Measurements from ENCODE around the gene CATSPERB. TPM values are rescaled to one million over a fixed set of nuclear protein-coding genes. Genes with fewer than 3 reads are reported as not detected.
"Not testable (repeated sequence)": the region's sequence is repeated elsewhere in the genome, so short reads cannot be mapped to it uniquely, and the experiment has no call there.

Gene CATSPERB
- total and polyA plus RNA-seq, 9 of the 15 experiments (the other 6 are each of a cell fraction or from before 2014, with no cell fraction given) = 0.05 to 1.4 (median 0.89) TPM

GRCh38 chr14:91689608-91690007, 42.3 kb downstream of the CATSPERB start:
- no peaks in the 10 kb centered on the region for H3K79me2 ChIP-seq (ENCODE audit: control insufficient read depth, insufficient read depth, low read length)
- FAIRE-seq = no peak
- in situ Hi-C loops (cut with MboI) (no loop called here), intact Hi-C loops (cut with micrococcal nuclease) (no loop called here)
- DNase-seq (ENCODE audit: extremely low read depth in 1 of 4, low spot score in 3 of 4) = no peak
- WGBS (ENCODE audit: insufficient coverage, low coverage, missing lambda C conversion rate) = 0% methylated on average over 1 of the region's 1 CpG
- H3K9me1 ChIP-seq (ENCODE audit: control insufficient read depth, insufficient read depth, low read length) = no peaks in the 10 kb centered on the region
- no peak overlapping the region for H3K27ac ChIP-seq (ENCODE audit: extremely low read depth, low read depth, low read length)
- no peaks in the 10 kb centered on the region for H3K4me1 ChIP-seq (replicated peaks in 1 of 2; ENCODE audit: control insufficient read depth in 2 of 2, insufficient read depth in 2 of 2, low read length in 2 of 2)
- TF ChIP-seq C11orf30 (IDR thresholded peaks at IDR 0.05; ENCODE audit: low read depth) = peak; percentile 70
- TF ChIP-seq ZNF316 (IDR thresholded peaks at IDR 0.05) = peak; percentile 80
- TF ChIP-seq MAFG (tag; conservative IDR thresholded peaks at IDR 0.05) = peak; percentile 54
- no peak for TF ChIP-seq FOSL1 (tag; conservative IDR thresholded peaks at IDR 0.05)
- no peaks in the 10 kb centered on the region for H3K36me3 ChIP-seq (ENCODE audit: control insufficient read depth, insufficient read depth, low read length)
- POLR2A ChIA-PET = interaction anchor here (0.9 kb wide), 1 partner anchor 102 kb away, joined by 3 read pairs; no protein-coding TSS in a partner anchor
- no peak overlapping the region for H2AFZ ChIP-seq (ENCODE audit: low read depth, low read length)
- no peak overlapping the region for H3K4me2 ChIP-seq (ENCODE audit: insufficient read depth, low read length)
- no peaks in the 10 kb centered on the region for H3K27me3 ChIP-seq (ENCODE audit: control insufficient read depth in 2 of 2, insufficient read depth in 2 of 2, low read length in 2 of 2)
- H3K4me3 ChIP-seq = no peak overlapping the region
- no peak overlapping the region for H3K9ac ChIP-seq (ENCODE audit: insufficient read depth in 1 of 2, low read depth in 2 of 2, low read length in 2 of 2)
- H3K9me3 ChIP-seq (replicated peaks; ENCODE audit: control insufficient read depth, insufficient read depth, low read depth, low read length) = no peaks in the 10 kb centered on the region
- no peak for ATAC-seq
- no peaks in the 10 kb centered on the region for H4K20me1 ChIP-seq (replicated peaks; ENCODE audit: control insufficient read depth, insufficient read depth, low read length)
- no TSS peak for BruUV-seq (replicated peaks)
- CTCF ChIA-PET (ENCODE audit: low intra/inter-chr PET ratio) = no interaction called here

GRCh38 chr14:91687436-91687835, 44.5 kb downstream of the CATSPERB start:
- H3K9me3 ChIP-seq (replicated peaks; ENCODE audit: control insufficient read depth, insufficient read depth, low read depth, low read length); intact Hi-C loops (cut with micrococcal nuclease); CTCF ChIA-PET (ENCODE audit: low intra/inter-chr PET ratio); H3K27ac ChIP-seq (ENCODE audit: extremely low read depth, low read depth, low read length); H2AFZ ChIP-seq (ENCODE audit: low read depth, low read length); BruUV-seq (replicated peaks); in situ Hi-C loops (cut with MboI); FAIRE-seq; H3K4me3 ChIP-seq; POLR2A ChIA-PET; ATAC-seq; DNase-seq (ENCODE audit: extremely low read depth in 1 of 4, low spot score in 3 of 4); H3K9ac ChIP-seq (ENCODE audit: insufficient read depth in 1 of 2, low read depth in 2 of 2, low read length in 2 of 2); H3K4me2 ChIP-seq (ENCODE audit: insufficient read depth, low read length); H3K4me1 ChIP-seq (replicated peaks in 1 of 2; ENCODE audit: control insufficient read depth in 2 of 2, insufficient read depth in 2 of 2, low read length in 2 of 2); H3K79me2 ChIP-seq (ENCODE audit: control insufficient read depth, insufficient read depth, low read length); H3K27me3 ChIP-seq (ENCODE audit: control insufficient read depth in 2 of 2, insufficient read depth in 2 of 2, low read length in 2 of 2); H3K36me3 ChIP-seq (ENCODE audit: control insufficient read depth, insufficient read depth, low read length); H4K20me1 ChIP-seq (replicated peaks; ENCODE audit: control insufficient read depth, insufficient read depth, low read length); H3K9me1 ChIP-seq (ENCODE audit: control insufficient read depth, insufficient read depth, low read length): not testable (repeated sequence)
- 10% methylated on average over 4 of the region's 4 CpGs for WGBS (ENCODE audit: insufficient coverage, low coverage, missing lambda C conversion rate)
- peak; percentile 70; the same call in 1 of the 2 replicates for TF ChIP-seq ZNF12 (CRISPR knock-in tag; IDR thresholded peaks at IDR 0.05)
